Keratinocyte (primary cell): Measurements from ENCODE around the gene PCCA. TPM values are rescaled to one million over a fixed set of nuclear protein-coding genes. Genes with fewer than 3 reads are reported as not detected.

Experiments used
- DNase-seq: peaks from one replicate; pipeline ENCODE4 v3.0.0-alpha.2; 2011; ENCODE audit warnings: low read depth, missing footprints, low spot score
- FAIRE-seq: peaks from 2 replicates; lab custom pipeline; 2011; peaks lifted over from hg19 to GRCh38; lab: Jason Lieb, UNC
- H2AFZ ChIP-seq: 2 replicates; pipeline ENCODE4 v1.6.0; 2012; ENCODE audit warnings: low read length, control low read depth, inconsistent platforms; ENCODE audit not compliant: control insufficient read depth
- H3K27ac ChIP-seq: 2 replicates; pipeline ENCODE4 v1.5.1; 2011; ENCODE audit warnings: low read length; ENCODE audit not compliant: control insufficient read depth, insufficient read depth
- H3K27me3 ChIP-seq: 3 replicates; pipeline ENCODE4 v1.6.0; 2011; ENCODE audit warnings: low read length; ENCODE audit not compliant: control insufficient read depth, insufficient read depth; ENCODE audit errors: extremely low read depth
- H3K36me3 ChIP-seq, 2 experiments: 2 replicates in 1 of 2; 3 replicates in 1 of 2; pipeline ENCODE4 v1.5.1; 2011; ENCODE audit warnings: low read length in 2 of 2, mild to moderate bottlenecking in 1 of 2; ENCODE audit not compliant: control insufficient read depth in 2 of 2, insufficient read depth in 2 of 2; ENCODE audit errors: extremely low read depth in 1 of 2
- H3K4me1 ChIP-seq: 3 replicates; pipeline ENCODE4 v1.5.1; 2011; ENCODE audit warnings: low read length; ENCODE audit not compliant: control insufficient read depth, insufficient read depth; ENCODE audit errors: extremely low read depth
- H3K4me2 ChIP-seq: 3 replicates; pipeline ENCODE4 v1.6.0; 2011; ENCODE audit warnings: low read depth, low read length; ENCODE audit not compliant: control insufficient read depth, insufficient read depth; ENCODE audit errors: extremely low read depth
- H3K4me3 ChIP-seq, 3 experiments: fragments of 200-600 bp in 1 of 3; sonication (generic) in 1 of 3; 2 replicates in 2 of 3; 3 replicates in 1 of 3; pipeline ENCODE4 v1.5.1; 2011 to 2016; ENCODE audit warnings: low read length in 3 of 3, mild to moderate bottlenecking in 3 of 3, control low read depth in 2 of 3, inconsistent platforms in 1 of 3, low read depth in 1 of 3, mixed read lengths in 1 of 3, mixed run types in 1 of 3, moderate library complexity in 1 of 3; ENCODE audit not compliant: control insufficient read depth in 2 of 3, insufficient read depth in 2 of 3; ENCODE audit errors: extremely low read depth in 1 of 3
- H3K79me2 ChIP-seq: 2 replicates; pipeline ENCODE4 v1.6.0; 2012; ENCODE audit warnings: low read length; ENCODE audit not compliant: control insufficient read depth, insufficient read depth
- H3K9ac ChIP-seq: 3 replicates; pipeline ENCODE4 v1.6.0; 2011; ENCODE audit warnings: low read length; ENCODE audit not compliant: control insufficient read depth, insufficient read depth; ENCODE audit errors: extremely low read depth
- H3K9me1 ChIP-seq: 3 replicates; pipeline ENCODE4 v1.6.0; 2011; ENCODE audit warnings: low read length; ENCODE audit not compliant: control insufficient read depth, insufficient read depth; ENCODE audit errors: extremely low read depth
- H3K9me3 ChIP-seq: 2 replicates; pipeline ENCODE4 v1.5.1; 2012; ENCODE audit warnings: low read depth, low read length; ENCODE audit not compliant: control insufficient read depth
- H4K20me1 ChIP-seq: 3 replicates; pipeline ENCODE4 v1.6.0; 2011; ENCODE audit warnings: low read length; ENCODE audit not compliant: control insufficient read depth, insufficient read depth; ENCODE audit errors: extremely low read depth
- EZH2 ChIP-seq: IDR thresholded peaks from one replicate; pipeline ENCODE4 v1.6.1; 2012; ENCODE audit warnings: inconsistent platforms, mild to moderate bottlenecking, low read length, moderate library complexity
- dilution Hi-C: fragments of 300-500 bp; cut with MboI; formaldehyde crosslinking; loops from one replicate; pipeline ENCODE4 v1.7.0; 2020; ENCODE audit warnings: low sequenced_read_pairs; ENCODE audit not compliant: extremely low pct_ligation_motif_present
- polyA plus RNA-seq, 5 experiments: library from polyadenylated mRNA; depleted of rRNA in 3 of 5; stranded (reverse) in 3 of 5; stranded (forward) in 1 of 5; unstranded in 1 of 5; fragments of >200 nt; gene quantifications; 1 replicate in 1 of 5; 2 replicates in 3 of 5; 3 replicates in 1 of 5; pipeline versions ENCODE4 v1.2.1 to v1.2.3, GENCODE V29; 2011 to 2012; ENCODE audit warnings: missing spikeins in 2 of 5, low read depth in 1 of 5, low replicate concordance in 1 of 5
- TF ChIP-seq, protein P1 (sequence below), 3 experiments: IDR thresholded peaks in 1 of 3; conservative IDR thresholded peaks in 1 of 3; optimal IDR thresholded peaks in 1 of 3; 2 replicates in 2 of 3; 3 replicates in 1 of 3; pipeline versions ENCODE3 to v1.5.1; 2011; ENCODE audit warnings: low read length in 3 of 3, mild to moderate bottlenecking in 3 of 3, moderate library complexity in 2 of 3, control low read depth in 1 of 3, inconsistent platforms in 1 of 3; ENCODE audit not compliant: insufficient read depth in 2 of 3; ENCODE audit errors: extremely low read depth in 1 of 3

PCCA gene
- polyA plus RNA-seq, 1 donor (not counting 4 experiments of a cell fraction or from before 2014, with no cell fraction given) = 8.1 TPM

DNA sequence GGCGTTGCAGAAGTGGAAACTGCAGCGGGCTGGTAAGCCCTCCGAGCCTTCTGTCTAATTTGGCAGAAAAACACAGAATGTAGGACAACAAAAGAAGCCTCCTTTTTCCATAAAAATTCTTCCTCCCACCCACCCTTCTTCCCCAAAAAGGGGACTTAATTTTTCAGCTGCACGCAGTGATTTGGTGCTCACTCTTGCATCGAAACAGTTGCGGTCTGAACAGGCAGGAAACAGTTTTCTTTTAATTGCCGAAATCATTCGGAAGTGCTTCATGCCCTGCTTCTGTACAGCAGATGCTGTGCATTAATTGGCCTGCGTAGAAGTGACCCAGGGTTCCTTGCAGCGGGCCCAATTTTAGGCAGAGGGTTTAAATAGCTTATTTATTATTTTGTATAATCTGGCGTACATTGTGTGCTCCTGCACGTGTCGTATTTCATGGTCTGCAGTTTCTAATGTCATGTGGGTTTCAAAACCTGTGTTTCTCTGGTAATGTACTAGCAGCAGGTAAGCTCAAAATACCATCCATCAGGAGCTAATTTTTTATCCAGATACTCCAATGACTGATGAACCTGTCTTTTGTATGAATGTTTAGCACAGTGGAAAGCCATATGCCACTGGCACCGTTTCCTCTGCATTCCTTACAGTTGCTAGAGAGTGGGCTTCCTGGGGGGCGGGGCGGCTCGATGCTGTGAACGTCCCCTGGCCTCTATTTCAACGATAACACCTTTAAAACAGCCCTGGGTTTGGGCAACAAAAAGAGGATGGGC, 433.1 kb downstream of the PCCA start:
- Histone ChIP-seq H3K9ac (no peak overlapping the region), H2AFZ (no peak overlapping the region), H3K9me1 (no peaks in the 10 kb centered on the region), H4K20me1 (no peaks in the 10 kb centered on the region), H3K4me3 (no peak overlapping the region), H3K27me3 (no peaks in the 10 kb centered on the region), H3K9me3 (no peaks in the 10 kb centered on the region), H3K4me1 (no peaks in the 10 kb centered on the region), H3K79me2 (no peaks in the 10 kb centered on the region), H3K4me2 (no peak overlapping the region), H3K36me3 (peaks cover 0 to 3% of the 10 kb centered on the region in 2 experiments), H3K27ac (no peak overlapping the region)
- FAIRE-seq = no peak
- dilution Hi-C loops = no loop called here
- DNase-seq = no peak
- TF ChIP-seq, protein P1, sequence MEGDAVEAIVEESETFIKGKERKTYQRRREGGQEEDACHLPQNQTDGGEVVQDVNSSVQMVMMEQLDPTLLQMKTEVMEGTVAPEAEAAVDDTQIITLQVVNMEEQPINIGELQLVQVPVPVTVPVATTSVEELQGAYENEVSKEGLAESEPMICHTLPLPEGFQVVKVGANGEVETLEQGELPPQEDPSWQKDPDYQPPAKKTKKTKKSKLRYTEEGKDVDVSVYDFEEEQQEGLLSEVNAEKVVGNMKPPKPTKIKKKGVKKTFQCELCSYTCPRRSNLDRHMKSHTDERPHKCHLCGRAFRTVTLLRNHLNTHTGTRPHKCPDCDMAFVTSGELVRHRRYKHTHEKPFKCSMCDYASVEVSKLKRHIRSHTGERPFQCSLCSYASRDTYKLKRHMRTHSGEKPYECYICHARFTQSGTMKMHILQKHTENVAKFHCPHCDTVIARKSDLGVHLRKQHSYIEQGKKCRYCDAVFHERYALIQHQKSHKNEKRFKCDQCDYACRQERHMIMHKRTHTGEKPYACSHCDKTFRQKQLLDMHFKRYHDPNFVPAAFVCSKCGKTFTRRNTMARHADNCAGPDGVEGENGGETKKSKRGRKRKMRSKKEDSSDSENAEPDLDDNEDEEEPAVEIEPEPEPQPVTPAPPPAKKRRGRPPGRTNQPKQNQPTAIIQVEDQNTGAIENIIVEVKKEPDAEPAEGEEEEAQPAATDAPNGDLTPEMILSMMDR (optimal IDR thresholded peaks at IDR 0.05 in 1 of 3, IDR thresholded peaks at IDR 0.05 in 1 of 3, conservative IDR thresholded peaks at IDR 0.05 in 1 of 3; ENCODE audit: extremely low read depth in 1 of 3, insufficient read depth in 2 of 3, low read length in 3 of 3) = no peak
- no peak for TF ChIP-seq EZH2

DNA sequence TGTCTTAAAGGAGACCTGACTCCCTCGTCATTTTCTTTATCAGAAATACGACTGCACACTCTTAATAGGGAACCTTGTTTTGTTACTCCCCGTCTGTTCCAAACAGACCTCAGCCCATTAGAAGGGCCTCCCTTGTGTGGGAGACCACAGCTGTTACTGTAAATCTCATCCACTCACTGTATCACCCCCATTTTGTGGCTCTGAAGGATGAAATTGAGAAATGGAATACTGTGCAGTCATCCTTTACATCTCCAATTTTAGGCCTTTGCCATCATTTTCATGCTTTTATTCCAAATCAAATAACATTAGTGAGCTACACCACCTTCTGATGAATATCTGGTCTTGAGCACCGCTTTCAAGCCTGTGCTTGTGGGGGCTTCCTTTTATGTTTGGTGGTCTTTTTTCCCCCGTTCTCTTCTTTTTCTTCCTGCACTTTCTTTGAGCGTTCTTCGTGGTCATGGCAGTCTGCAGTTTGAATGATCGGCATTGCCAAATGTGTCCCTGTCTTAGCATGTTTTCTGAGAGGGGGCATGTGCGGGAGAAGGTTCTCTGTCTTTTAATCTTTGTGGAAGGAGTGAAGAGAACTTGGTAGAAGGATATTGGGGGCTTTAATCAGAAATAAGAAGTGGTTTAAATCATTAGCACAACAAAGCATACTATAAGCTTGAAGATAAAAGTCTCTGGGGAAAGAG, 433.9 kb downstream of the PCCA start:
- H3K4me3 ChIP-seq = no peak overlapping the region
- H3K27ac ChIP-seq = no peak overlapping the region
- no peaks in the 10 kb centered on the region for H3K9me3 ChIP-seq
- H2AFZ ChIP-seq = no peak overlapping the region
- H3K9ac ChIP-seq = no peak overlapping the region
- no peaks in the 10 kb centered on the region for H4K20me1 ChIP-seq
- dilution Hi-C loops = no loop called here
- peaks cover 0 to 3% of the 10 kb centered on the region in 2 experiments for H3K36me3 ChIP-seq
- FAIRE-seq = no peak
- H3K9me1 ChIP-seq = no peaks in the 10 kb centered on the region
- no peak for DNase-seq
- no peaks in the 10 kb centered on the region for H3K79me2 ChIP-seq
- no peaks in the 10 kb centered on the region for H3K4me1 ChIP-seq
- H3K4me2 ChIP-seq = no peak overlapping the region
- TF ChIP-seq, protein P1 (optimal IDR thresholded peaks at IDR 0.05 in 1 of 3, IDR thresholded peaks at IDR 0.05 in 1 of 3, conservative IDR thresholded peaks at IDR 0.05 in 1 of 3; ENCODE audit: extremely low read depth in 1 of 3, insufficient read depth in 2 of 3, low read length in 3 of 3) = no peak
- no peaks in the 10 kb centered on the region for H3K27me3 ChIP-seq
